Measurements from ENCODE around the gene QPCT. TPM values are rescaled to one million over a fixed set of nuclear protein-coding genes. Genes with fewer than 3 reads are reported as not detected.
A peak's percentile ranks its signal among the peaks of the same experiment; 100 is the strongest.

QPCT gene
- polyA plus RNA-seq, 1 experiment: 15.9 TPM

DNA sequence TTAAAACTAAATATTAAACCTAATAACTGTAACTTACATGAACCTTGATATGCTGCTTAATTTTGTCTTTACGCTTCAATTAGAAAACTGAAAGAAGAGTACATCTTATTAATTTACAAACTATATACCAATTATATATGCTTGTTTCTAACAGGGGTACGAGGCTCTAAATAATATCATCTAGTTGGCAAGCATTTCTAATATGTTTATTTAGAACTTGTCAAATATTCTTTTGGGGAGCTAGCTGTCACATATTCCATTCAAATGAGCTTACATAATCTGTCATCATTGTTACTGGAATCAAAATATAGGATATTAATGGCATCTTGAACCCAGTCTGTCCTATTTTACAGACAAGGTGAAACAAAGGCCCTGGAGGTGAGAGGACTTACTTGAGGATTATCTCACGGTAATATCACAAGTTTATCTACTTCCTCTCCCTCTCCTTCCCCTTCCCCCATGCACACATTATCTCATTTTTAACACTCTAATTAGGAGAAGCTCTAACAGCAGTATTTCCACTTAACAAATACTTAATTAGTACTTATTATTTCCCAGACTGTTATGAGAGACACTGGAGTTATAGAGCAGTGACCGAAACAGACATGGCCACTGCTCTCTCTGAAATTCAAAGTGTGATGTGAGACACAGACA lies 23.3 kb upstream of the QPCT start:
- no peak overlapping the region for H3K4me3 ChIP-seq (ENCODE audit: low read depth, low read length)

DNA sequence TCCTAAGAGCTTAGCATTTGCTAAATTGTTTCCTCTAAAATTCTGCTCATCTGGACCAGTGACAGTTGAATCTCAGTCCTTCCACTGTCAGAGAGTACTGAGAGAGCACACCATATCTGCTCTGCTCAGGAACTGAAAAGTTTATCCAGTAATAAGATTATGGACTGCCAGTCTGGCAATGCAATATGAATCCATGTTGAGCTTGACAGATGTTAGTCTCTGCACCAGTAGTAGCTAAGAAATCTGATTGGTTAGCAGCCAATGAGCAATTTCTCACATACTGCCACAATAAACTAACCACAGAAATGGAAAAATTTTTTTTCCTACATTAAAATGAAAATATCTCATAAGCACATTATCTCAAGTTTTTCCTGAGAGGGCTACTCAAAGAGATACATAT lies 22.1 kb upstream of the QPCT start:
- ChIA-PET POLR2A (no interaction called here), CTCF (interaction anchor here (1.2 to 1.9 kb wide), 2 partner anchors 10 to 74 kb away, joined by 4 to 7 read pairs; no protein-coding TSS in a partner anchor)
- Histone ChIP-seq H3K27me3 (ENCODE audit: control insufficient read depth, insufficient read depth, low read length) (no peaks in the 10 kb centered on the region), H3K36me3 (ENCODE audit: control insufficient read depth, insufficient read depth, low read length) (no peaks in the 10 kb centered on the region), H3K4me3 (ENCODE audit: low read depth, low read length) (no peak overlapping the region)
- DNase-seq (ENCODE audit: low read depth): no peak
- TF ChIP-seq, protein P1, sequence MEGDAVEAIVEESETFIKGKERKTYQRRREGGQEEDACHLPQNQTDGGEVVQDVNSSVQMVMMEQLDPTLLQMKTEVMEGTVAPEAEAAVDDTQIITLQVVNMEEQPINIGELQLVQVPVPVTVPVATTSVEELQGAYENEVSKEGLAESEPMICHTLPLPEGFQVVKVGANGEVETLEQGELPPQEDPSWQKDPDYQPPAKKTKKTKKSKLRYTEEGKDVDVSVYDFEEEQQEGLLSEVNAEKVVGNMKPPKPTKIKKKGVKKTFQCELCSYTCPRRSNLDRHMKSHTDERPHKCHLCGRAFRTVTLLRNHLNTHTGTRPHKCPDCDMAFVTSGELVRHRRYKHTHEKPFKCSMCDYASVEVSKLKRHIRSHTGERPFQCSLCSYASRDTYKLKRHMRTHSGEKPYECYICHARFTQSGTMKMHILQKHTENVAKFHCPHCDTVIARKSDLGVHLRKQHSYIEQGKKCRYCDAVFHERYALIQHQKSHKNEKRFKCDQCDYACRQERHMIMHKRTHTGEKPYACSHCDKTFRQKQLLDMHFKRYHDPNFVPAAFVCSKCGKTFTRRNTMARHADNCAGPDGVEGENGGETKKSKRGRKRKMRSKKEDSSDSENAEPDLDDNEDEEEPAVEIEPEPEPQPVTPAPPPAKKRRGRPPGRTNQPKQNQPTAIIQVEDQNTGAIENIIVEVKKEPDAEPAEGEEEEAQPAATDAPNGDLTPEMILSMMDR (IDR thresholded peaks at IDR 0.05; ENCODE audit: insufficient read depth, low read depth, low read length): no peak

More for the DNA sequence above, 23.3 kb upstream of the QPCT start:
- no peak for DNase-seq (ENCODE audit: low read depth)
- POLR2A ChIA-PET: no interaction called here
- Histone ChIP-seq H3K27me3 (ENCODE audit: control insufficient read depth, insufficient read depth, low read length) (no peaks in the 10 kb centered on the region), H3K36me3 (ENCODE audit: control insufficient read depth, insufficient read depth, low read length) (no peaks in the 10 kb centered on the region)
- CTCF ChIA-PET: interaction anchor here (1.9 kb wide), 1 partner anchor 9 kb away, joined by 7 read pairs; no protein-coding TSS in a partner anchor
- TF ChIP-seq, protein P1 (IDR thresholded peaks at IDR 0.05; ENCODE audit: insufficient read depth, low read depth, low read length): no peak

DNA sequence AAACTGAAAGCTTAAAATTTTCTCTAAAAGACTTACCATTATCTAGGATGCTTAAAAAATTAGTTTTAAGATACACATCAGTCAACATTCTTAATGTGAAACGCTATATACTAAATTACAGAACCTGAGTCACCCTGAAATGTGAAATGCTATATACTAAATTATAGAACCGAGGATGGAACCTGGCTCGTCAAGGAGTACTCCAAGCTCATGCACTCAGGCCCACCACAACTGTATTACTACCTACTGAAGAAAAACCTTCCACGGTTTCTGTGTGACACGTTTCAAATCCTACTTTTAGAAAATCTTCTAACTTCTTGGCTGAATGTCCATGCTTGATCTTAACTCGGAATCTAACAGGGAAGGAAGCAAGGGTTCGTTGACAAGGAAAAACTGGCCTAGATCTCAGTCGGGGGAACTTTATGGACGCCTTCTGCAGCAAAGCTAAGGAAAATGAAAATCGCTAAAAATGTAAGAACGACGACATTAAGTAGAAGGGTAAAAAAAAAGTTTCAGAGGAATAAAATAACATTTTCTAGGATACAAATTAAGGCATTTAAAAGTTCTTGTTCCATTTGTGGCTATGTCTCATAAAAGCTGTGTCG lies 21.2 kb upstream of the QPCT start:
- CTCF ChIA-PET: no interaction called here
- POLR2A ChIA-PET: no interaction called here
- no peaks in the 10 kb centered on the region for H3K27me3 ChIP-seq (ENCODE audit: control insufficient read depth, insufficient read depth, low read length)
- no peaks in the 10 kb centered on the region for H3K36me3 ChIP-seq (ENCODE audit: control insufficient read depth, insufficient read depth, low read length)
- TF ChIP-seq, protein P1 (IDR thresholded peaks at IDR 0.05; ENCODE audit: insufficient read depth, low read depth, low read length): no peak
- peak overlapping the region; percentile 83 for H3K4me3 ChIP-seq (ENCODE audit: low read depth, low read length)
- DNase-seq (ENCODE audit: low read depth): no peak

DNA sequence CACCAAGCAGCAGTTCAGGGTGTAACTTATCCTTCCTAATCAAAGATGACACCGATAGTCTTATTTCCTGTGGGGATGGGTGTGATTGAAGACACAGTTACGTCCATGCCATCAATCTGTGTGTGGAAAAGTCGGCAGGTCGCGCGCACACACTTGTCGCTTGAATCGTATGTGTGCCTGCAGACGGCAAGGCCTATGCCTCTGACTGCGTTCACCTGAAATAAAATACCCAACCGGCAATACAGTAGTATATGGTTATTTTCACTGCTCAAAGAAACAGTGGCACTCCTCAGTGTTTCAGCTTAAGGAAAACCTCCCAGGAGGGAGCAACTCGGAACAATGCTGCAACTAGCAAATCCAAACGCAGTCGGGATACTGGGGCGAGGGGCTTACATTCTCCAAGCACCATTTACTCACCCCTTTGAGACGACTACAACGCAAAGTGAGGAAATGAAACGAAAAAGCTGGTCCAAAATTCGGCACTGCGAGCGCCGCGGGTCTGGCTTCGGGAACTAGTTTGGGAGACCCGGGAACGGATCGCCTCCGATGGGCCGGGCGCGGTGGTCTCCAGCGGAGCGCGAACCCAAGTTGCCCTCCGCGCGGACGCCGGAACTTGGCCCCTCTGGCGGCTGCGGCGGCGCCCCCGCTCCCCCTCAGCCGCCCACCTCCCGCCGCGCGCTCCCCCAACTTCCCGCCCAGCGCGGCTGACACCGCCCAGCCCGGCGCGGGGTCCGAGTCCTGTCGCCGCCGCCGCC lies 20.5 kb upstream of the QPCT start:
- DNase-seq (ENCODE audit: low read depth): no peak
- no peaks in the 10 kb centered on the region for H3K36me3 ChIP-seq (ENCODE audit: control insufficient read depth, insufficient read depth, low read length)
- ChIA-PET CTCF (interaction anchor here (0.7 to 1.1 kb wide), 2 partner anchors 9 to 47 kb away, joined by 3 read pairs; no protein-coding TSS in a partner anchor), POLR2A (no interaction called here)
- no peaks in the 10 kb centered on the region for H3K27me3 ChIP-seq (ENCODE audit: control insufficient read depth, insufficient read depth, low read length)
- H3K4me3 ChIP-seq (ENCODE audit: low read depth, low read length): peak overlapping the region; percentile 83
- TF ChIP-seq, protein P1 (IDR thresholded peaks at IDR 0.05; ENCODE audit: insufficient read depth, low read depth, low read length): no peak

DNA sequence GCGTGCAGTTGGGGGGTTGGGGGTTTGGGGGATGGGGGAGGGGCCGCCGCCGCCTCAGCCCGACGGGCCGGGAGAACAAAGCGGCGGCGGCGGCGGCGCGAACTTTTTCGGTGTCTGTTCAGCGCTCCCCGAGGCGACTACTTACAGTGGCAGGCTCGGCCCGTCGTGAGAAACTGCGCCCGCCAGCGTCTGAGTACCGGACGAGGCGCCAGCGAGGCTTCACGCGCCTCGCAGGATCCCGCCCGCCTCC lies 20.0 kb upstream of the QPCT start:
- no peaks in the 10 kb centered on the region for H3K27me3 ChIP-seq (ENCODE audit: control insufficient read depth, insufficient read depth, low read length)
- no peaks in the 10 kb centered on the region for H3K36me3 ChIP-seq (ENCODE audit: control insufficient read depth, insufficient read depth, low read length)
- DNase-seq (ENCODE audit: low read depth): no peak
- POLR2A ChIA-PET: no interaction called here
- CTCF ChIA-PET: interaction anchor here (1.1 kb wide), 1 partner anchor 47 kb away, joined by 3 read pairs; no protein-coding TSS in a partner anchor
- peak overlapping the region; percentile 83 for H3K4me3 ChIP-seq (ENCODE audit: low read depth, low read length)
- TF ChIP-seq, protein P1 (IDR thresholded peaks at IDR 0.05; ENCODE audit: insufficient read depth, low read depth, low read length): no peak
